GM19372 (cell line): ENCODE data around the gene ELOB.

Source experiments
- ATAC-seq: cut with Tn5 transposase; IDR thresholded peaks from one replicate; pipeline ENCODE4 v1.9.1; 2021; ENCODE audit warnings: mild to moderate bottlenecking, low read depth, moderate library complexity; ENCODE audit not compliant: unreplicated experiment

Gene ELOB

DNA sequence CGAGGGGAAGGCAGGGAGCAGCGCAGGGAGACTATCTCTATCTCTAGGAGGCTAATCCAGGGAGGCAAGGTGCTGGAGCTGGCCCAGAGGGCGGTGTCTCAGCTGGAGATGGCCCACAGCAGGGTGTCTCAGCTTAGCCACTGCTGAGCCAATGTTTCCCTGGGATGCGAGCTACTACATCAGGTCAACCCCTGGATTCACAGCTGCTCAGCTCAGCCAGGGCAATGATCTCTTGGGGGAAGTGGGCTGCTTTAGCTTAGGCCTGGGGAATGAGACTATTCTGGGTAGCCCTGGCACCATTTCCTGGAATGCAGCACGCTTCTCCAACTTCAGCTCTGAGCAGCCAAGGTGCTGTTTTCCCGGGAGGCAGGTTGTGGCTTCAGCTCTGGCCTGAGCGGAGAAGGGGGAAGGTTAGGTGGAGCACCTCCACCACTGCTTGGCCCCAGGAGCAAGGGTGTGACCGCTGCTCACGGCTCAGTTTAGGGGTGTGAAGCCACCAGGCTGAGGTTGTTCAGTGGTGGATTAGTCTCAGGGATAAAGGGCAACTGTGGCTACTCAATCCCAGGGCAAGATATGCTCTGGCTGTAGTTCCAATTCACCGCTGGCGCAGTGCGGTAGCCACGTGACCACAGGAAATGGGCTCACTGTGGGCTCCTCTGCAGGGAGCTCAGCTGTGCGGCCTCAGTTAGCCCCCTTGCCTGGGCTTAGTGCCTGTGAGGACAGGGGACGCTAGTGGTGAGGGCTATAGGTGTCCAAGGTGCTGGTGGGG, 34.8 kb upstream of the ELOB start:
- ATAC-seq: no peak

DNA sequence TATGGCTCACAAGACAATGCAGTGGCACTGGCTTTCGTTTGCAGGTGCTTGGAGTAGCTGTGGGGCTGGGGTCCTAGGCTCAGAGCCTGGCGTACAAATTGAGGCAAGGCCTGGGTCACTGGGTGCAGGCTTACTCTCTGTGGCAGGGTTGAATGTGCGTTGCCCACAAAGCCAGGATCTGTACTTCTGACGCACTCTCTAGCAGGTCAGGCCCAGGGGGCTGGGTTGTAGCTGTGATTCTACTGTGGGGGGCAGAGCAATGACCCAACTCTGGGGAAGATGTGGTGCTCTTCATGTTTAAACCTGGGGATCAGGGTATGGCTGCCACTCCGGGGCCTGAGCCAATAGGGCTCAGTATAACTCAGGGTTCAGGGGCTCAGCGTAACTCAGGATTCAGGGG, 33.6 kb upstream of the ELOB start:
- no peak for ATAC-seq

DNA sequence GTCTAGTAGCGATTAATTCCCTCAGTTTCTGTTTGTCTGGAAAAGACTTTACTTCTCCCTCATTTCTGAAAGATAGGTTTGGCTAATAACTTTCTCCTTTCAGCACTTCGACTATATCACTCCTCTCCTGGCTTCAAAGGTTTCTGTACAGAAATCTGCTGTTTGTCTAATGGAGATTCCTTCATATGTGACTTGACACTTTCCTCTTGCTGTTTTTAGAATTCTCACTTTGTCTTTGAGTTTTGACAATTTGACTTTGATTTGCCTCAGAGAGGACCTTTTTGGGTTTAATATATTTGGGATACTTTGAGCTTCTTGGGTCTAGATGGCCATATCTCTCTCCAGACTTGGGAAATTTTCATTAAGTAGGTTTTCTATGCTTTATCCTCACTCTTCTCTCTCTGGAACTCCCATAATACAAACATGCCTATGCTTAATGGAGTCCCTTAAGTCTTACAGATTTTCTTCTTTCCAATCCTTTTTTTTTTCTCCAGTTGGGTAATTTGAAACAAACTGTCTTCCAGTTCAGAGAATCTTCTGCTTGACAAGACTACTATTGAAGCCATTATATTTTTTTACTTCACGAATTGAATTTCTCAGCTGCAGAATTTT, 32.2 kb upstream of the ELOB start:
- no peak for ATAC-seq

DNA sequence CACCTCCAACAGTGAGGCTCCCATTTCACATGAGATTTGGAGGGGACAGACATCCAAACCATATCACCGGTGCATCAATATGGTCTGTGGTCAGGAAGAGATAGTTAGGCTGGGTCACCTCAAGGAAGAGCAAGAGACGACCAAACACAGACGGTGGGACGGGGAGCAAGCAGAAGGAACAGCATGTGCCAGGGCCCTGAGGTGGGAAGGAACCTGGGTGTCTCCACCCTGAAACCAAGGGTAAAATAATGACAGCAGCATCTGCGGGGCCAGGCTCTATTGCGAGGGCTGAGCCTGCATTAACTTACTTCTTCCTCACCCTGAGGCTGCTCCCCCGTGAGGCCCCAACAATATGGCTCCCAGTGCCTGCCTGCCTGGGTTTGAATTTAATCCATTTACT, 31.1 kb upstream of the ELOB start:
- no peak for ATAC-seq

DNA sequence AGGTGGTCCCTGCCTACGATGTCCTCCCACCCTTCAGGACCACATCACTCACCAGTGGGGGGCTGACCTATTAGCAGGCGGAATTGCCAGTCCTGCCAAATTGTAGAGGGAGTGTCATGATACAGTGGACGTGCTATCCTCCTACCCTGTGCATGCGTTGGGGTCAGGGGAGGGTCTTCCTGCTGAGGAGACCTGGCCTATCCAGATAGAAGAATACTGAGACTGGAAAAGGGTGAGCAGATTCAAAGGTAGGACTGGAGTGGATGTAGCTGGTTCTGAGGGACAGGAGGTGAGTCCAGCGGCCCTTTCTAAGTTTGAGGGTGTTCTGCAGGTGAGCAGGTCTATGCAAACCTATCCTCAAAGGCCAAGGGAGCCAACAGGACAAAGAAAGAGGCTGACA, 29.2 kb upstream of the ELOB start:
- ATAC-seq: no peak

DNA sequence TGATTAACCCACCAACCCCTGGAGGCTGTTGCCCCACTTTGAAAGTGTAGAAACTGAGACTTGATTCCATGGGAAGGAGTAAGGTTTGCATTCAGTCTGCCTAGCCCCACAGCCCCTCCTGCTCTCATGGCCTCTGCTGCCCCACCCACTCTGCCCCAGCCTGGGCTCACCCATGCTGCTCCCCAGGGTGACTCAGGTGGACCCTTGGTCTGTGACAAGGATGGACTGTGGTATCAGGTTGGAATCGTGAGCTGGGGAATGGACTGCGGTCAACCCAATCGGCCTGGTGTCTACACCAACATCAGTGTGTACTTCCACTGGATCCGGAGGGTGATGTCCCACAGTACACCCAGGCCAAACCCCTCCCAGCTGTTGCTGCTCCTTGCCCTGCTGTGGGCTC, 27.6 kb upstream of the ELOB start:
- ATAC-seq: no peak

DNA sequence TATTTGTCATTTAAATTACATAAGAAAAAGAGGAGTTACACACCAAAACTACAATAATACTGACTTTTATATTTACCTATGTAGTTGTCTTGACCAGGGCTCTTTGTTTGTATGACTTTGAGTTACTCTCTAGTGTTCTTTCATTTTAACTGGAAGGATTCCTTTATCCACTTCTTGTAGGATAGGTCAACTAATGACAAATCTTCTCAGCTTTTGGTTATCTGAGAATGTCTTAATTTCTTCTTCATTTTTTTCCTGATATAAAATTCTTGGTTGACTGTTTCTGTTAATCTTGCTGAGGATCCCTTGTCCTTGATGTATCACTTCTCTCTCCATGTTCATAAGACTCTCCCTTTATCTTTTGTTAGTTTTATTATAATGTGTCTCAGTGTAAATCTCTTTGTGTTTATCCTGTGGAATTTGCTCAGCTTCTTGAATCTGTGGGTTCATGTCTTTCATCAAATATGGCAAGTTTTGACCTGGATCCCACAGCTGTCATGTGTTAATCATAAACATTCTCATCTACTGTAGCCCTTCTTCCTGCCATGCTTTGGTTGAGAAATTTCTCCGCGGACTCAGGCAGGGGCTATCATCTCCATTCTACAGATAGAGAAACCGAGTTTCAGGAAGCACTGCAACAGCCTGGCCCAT, 26.6 kb upstream of the ELOB start:
- ATAC-seq: no peak

DNA sequence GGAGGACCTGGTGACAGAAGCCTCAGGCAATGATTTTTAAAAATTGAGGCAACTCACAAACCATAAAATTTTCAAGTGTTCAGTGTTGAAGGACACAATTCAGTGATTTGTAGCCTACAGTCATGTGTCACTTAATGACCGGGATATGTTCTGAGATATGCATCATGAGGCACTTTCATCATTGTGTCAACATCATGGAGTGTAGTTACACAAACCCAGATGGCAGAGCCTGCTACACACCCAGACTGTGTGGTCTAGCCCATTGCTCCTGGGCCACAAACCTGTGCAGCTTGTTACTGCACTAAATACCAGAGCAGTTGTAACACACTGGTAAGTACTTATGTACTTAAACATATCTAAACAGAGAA, 22.8 kb upstream of the ELOB start:
- ATAC-seq: no peak

DNA sequence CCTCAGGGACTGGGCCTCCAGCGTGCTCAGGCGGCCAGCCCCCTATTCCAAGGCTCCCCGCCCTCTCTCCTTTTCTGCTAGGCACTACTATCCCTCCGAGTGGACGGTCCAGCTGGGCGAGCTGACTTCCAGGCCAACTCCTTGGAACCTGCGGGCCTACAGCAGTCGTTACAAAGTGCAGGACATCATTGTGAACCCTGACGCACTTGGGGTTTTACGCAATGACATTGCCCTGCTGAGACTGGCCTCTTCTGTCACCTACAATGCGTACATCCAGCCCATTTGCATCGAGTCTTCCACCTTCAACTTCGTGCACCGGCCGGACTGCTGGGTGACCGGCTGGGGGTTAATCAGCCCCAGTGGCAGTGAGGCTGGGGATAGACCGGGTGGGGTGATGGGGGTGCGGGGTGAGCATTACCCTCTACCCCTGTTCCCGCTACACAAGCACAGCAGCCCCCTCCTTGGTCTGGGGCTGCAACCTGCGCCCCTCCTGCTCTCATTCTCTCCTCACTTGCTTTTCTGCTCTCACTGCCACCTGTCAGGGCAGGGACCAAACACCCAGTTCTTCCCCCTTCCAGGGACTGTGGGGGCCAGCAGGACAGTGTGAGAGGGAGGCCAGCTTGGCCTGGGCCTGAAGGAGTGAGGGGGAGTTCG, 22.3 kb upstream of the ELOB start:
- no peak for ATAC-seq

DNA sequence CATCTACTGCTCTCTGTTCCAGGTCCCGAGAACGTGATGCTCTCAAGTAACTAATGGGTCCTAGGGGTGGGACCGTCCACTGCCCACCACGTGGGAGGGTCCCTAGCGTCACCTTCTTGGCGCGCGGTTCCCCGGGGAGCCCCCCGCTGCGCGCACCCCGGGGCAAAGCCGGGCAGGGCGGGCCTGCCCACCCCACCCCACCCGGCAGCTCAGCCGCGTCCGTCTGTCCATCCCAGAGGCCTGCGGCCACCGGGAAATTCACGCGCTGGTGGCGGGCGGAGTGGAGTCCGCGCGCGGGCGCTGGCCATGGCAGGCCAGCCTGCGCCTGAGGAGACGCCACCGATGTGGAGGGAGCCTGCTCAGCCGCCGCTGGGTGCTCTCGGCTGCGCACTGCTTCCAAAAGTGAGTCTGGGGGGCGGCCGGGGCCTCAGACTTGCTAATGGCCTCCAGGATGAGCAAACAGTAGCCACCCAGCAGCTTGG, 21.7 kb upstream of the ELOB start:
- no peak for ATAC-seq

DNA sequence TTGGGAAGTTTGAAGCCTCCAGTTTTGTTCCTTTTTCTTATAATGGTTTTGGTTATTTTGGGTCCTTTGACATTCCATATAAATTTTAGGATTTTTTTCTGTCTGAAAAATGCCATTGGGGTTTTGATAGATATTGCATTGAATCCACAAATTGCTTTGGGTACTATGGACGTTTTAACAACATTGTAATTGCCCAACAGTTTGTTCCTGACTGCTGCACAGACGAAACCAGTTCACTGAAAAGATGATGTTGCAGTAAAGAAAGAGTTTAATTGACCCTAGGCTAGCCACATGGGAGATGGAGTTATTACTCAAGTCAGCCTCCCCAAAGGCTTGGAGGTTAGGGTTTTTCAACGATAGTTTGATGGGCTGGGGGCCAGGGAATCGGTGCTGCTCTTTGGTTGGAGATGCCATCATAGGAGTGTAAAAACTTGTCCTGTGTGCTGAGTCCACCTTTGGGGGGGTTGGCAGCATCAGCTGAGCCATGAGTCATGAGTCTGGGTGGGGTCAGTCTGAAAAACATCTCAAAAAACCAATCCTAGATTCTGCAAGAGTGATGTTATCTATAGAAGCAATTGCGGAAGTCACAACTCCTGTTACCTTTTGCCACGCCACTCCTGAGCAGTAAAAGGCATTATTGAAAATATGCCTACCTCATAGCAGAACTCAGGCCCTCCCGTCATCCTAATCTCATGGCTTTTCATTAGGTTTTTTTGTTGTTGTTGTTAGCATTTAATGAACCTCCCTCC, 18.5 kb upstream of the ELOB start:
- no peak for ATAC-seq

DNA sequence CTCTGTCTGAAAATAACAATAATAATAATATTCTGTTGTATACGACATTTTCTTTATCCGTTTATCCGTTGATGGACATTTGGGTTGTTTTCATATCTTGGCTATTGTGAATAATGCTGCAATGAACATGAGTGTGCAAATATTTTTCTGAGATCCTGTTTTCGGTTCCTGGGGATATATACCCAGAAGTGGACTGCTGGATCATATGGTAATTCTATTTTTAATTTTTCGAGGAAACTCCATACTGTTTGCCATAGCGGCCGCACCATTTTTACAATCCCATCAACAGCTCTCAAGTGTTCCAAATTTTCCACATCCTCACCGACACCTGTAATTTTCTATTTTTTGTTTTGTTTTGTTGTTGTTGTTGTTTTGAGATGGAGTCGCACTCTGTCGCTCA, 15.9 kb upstream of the ELOB start:
- ATAC-seq: no peak

DNA sequence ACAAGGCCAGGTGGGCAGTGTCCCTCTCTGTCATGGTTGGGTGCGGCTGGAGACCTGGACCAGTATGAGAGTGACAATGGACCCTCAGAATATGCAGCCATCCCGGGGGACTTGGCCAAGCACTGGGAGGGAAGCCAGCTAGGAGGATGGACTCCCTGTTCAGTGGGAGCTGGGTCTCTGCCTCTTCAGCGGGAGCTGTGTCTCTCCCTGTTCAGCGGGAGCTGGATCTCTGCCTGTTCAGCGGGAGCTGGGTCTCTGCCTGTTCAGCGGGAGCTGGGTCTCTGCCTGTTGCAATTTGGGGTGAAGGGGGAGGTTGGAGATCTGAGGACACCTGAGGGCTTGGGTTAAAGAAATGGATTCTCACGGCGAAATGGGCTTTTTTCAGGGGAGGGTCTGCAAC, 14.1 kb upstream of the ELOB start:
- no peak for ATAC-seq

DNA sequence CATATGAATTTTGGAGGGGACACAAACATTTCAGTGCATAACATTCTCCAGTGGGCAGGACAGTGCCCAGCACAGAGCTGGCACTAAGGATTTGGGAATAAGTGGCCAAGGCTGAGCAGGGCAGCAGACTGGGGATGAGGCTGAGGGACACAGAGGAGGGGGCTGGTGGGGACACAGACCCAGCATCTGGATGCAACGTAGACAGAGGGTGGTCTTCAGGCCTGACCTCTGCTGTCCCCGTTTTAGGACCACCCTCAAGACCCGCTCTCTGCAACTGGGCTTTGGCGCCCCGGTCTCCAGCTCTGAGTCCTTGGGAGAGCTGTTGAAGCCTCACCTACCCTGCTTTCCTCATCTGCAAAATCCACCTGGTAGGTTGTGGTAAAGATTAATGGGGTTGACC, 13.6 kb upstream of the ELOB start:
- ATAC-seq: no peak

DNA sequence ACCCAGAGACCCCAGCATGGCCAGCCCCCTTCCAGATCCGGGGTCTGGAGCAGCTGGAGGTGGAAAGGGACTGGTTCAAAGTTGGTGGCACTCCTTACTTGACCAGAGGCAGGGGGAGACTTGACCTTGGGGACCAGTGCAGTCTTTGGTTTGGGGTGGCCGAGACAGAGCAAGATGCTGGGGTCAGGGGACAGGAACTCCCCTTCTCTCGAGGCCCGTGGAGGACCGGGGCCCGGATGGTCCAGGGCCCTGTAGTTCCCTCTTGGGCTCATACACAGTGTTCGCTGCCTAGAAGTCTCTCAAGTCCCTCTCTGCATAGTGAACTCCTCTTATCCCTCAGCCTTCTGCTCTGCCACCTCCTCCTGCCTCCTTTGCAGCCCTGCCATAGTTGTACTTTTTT, 10.9 kb upstream of the ELOB start:
- no peak for ATAC-seq

DNA sequence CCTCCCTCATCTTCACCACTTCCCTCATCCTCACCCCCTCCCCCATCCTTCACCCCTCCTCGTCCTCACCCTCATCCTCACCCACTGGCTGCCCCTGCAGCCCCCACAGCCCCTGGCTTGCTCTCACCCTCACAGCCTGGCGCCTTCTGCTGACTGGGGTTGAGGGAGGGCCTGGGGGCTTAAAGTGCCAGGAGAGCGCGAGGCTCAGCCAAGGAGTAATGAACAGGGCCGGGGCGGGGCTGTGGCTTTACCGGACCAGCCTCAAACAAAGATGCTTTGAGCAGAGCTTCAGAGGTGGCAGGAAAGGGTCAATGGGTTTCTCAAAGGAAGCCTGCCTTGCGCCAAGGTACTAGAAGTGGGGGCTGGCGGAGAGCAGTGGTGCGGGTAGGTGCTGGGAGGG, 10.3 kb upstream of the ELOB start, which contains the start of gene PRSS33:
Gene PRSS33 (minus strand): TSS at position 155 of the 400 bp plus-strand sequence. CDS start 1,013 bp downstream, outside the sequence.
- no peak for ATAC-seq

DNA sequence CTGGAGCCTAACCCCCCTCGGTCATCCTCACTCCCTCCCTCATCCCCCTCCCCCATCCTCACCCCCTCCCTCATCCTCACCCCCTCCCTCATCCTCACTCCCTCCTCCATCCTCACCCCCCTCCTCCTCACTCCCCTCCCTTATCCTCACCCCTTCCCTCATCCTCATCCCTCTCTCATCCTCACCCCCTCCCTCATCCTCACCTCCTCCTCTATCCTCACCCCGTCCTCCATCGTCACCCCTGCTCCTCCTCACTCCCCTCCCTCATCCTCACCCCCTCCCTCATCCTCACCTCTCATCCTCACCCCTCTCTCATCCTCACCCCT, 9.7 kb upstream of the ELOB start:
- no peak for ATAC-seq

DNA sequence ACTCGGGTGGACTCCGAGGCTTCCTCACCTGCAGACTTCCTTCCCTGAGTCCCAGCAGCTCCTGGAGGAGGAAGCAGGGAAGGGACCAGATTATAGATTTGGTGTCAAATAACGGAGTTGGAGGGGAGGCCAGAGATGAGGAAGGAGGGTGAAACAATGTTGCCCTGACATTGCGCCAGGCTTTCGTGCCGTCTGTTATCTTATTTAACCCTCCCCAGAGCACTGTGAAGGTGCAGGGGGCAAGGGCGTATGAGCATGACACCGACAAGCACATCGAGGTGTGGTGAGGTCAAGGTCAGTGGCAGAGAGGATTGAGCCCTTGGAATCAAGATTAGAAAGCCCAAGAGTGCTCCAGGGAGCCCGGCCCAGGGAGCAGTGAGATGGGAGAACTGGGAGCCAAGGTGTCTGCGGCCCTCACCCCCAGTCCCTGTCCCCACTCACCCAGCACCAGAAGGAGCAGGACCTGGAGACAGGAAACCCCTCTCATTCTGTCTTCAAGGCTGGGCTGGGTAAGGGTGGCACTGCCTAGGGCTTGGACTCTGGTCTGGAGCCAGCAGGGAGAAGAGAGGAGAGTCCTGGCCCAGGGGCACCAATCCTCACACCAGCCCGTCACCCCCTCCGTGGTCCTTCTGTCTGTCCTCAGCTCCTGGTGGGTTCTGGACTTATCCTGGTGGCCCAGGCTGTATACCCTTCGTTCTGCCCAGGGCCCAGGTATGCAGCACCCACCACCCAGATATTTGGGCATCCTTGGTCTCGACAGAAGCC, 9.2 kb upstream of the ELOB start:
- ATAC-seq: no peak

DNA sequence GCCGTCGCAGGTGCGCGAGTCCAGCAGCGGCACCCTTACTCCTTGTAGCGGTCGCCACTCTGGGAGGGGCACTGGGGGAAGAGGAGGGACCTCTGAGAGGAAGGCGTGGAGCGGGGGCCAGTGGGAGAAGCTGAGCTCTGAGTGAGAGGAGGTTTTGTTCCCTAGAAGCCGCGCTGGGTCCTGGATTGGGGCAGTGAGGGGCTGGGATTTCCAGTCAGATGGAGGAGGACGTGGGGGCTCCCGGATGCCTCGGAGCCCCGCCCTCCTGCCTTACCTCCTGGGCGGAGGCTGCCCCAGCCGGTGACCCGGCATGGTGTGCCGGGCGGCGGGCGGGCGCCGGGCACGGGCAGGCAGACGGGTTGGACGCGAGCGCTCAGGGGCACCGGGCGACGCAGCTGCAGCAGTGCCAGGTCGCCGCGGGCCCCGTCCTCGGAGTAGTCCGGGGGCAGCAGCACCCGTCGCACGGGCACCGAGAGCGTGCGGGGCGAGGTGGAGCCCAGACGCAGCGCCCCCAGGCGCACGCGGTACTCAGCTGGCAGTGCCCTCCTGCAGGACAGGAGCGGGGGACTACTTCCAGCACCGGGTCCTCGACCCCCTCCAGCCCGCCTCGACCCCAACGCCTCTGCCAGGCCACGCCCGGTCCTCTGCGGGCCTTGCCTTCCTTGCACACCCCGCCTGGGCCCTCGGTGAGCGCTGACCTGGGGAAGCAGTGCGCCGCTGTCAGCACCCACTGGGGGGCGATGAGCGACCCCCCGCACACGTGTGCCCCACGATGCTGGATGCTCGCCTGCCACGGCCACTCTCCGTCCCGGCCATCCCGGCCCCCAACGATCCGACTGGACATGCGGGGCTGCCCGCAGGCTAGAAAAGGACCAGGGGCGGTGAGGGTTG, 8.3 kb upstream of the ELOB start:
- ATAC-seq: no peak
